IMR-90 (cell line): ENCODE measurements around the gene TMEM208.

Source experiments
- CEBPB ChIP-seq: IDR thresholded peaks from 2 replicates; pipeline ENCODE4 v1.6.1; 2012; ENCODE audit warnings: low read depth, low read length, improper control_type of control experiment
- MXI1 ChIP-seq: IDR thresholded peaks from 2 replicates; pipeline ENCODE4 v1.6.1; 2012; ENCODE audit warnings: low read depth, mild to moderate bottlenecking, low read length, moderate library complexity, borderline replicate concordance
- POLR2A ChIP-seq: IDR thresholded peaks from 2 replicates; pipeline ENCODE4 v1.6.1; 2012; ENCODE audit warnings: mild to moderate bottlenecking, low read depth, low read length
- RAD21 ChIP-seq: IDR thresholded peaks from 2 replicates; pipeline ENCODE4 v1.6.1; 2012; ENCODE audit warnings: low read length, improper control_type of control experiment
- RCOR1 ChIP-seq: IDR thresholded peaks from 2 replicates; pipeline ENCODE4 v1.6.1; 2012; ENCODE audit warnings: mild to moderate bottlenecking, low read length, improper control_type of control experiment; ENCODE audit not compliant: insufficient replicate concordance
- RFX5 ChIP-seq: IDR thresholded peaks from 2 replicates; pipeline ENCODE4 v1.8.0; 2012; ENCODE audit warnings: low read depth, mild to moderate bottlenecking, low read length, moderate library complexity
- TF ChIP-seq, protein P1 (sequence below): conservative IDR thresholded peaks from 2 replicates; pipeline ENCODE4 v1.5.1; 2012; ENCODE audit warnings: mild to moderate bottlenecking, low read depth, low read length, improper control_type of control experiment

DNA sequence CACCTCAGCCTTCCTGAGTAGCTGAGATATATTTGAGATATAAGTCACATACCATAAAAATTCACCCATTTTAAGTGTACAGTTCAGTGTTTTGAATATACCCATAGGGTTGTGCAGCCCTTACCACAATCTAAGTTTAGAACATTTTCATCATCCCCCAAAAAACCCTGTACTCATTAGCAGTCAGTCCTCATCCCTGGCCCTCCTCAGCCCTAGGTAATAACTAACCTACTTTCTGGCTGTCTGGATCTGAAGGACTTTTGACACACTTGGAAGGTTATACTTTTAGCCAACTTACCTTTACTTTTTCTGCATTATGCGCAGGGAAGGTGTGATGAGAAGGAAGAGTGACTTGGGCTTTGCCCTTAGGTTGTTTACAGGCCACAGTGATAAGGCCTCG, 48.4 kb downstream of the TMEM208 start:
- TF ChIP-seq MXI1 (no peak), RAD21 (no peak), RFX5 (no peak), POLR2A (no peak), RCOR1 (no peak), CEBPB (no peak)
- TF ChIP-seq, protein P1, sequence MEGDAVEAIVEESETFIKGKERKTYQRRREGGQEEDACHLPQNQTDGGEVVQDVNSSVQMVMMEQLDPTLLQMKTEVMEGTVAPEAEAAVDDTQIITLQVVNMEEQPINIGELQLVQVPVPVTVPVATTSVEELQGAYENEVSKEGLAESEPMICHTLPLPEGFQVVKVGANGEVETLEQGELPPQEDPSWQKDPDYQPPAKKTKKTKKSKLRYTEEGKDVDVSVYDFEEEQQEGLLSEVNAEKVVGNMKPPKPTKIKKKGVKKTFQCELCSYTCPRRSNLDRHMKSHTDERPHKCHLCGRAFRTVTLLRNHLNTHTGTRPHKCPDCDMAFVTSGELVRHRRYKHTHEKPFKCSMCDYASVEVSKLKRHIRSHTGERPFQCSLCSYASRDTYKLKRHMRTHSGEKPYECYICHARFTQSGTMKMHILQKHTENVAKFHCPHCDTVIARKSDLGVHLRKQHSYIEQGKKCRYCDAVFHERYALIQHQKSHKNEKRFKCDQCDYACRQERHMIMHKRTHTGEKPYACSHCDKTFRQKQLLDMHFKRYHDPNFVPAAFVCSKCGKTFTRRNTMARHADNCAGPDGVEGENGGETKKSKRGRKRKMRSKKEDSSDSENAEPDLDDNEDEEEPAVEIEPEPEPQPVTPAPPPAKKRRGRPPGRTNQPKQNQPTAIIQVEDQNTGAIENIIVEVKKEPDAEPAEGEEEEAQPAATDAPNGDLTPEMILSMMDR, result no peak
